ENCODE results near the gene KLK13.

Gene KLK13

DNA sequence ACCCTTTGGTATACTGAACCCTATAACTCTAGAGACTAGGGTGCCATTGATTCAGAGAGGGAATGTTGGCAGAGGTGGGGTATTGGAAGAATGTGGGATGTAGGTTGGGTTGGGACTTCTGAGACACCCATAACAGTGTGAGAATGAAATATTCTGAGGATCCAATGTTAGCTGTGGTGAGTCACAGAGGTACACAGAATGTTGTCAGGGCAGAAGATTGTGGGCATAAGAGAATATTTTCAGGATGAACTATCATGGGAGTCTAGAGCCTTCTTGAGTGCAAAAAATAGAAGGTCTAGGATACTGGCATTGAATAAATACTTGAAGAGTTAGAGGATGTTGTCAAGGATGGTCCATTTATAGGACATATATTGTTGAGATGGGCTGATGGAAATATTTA is 9.0 kb downstream of the KLK13 start:
- H3K4me3 ChIP-seq (ENCODE audit: control insufficient read depth, low read depth, low read length): no peak overlapping the region
- DNase-seq (ENCODE audit: low read depth): no peak
- TF ChIP-seq, protein P1, sequence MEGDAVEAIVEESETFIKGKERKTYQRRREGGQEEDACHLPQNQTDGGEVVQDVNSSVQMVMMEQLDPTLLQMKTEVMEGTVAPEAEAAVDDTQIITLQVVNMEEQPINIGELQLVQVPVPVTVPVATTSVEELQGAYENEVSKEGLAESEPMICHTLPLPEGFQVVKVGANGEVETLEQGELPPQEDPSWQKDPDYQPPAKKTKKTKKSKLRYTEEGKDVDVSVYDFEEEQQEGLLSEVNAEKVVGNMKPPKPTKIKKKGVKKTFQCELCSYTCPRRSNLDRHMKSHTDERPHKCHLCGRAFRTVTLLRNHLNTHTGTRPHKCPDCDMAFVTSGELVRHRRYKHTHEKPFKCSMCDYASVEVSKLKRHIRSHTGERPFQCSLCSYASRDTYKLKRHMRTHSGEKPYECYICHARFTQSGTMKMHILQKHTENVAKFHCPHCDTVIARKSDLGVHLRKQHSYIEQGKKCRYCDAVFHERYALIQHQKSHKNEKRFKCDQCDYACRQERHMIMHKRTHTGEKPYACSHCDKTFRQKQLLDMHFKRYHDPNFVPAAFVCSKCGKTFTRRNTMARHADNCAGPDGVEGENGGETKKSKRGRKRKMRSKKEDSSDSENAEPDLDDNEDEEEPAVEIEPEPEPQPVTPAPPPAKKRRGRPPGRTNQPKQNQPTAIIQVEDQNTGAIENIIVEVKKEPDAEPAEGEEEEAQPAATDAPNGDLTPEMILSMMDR (IDR thresholded peaks at IDR 0.05; ENCODE audit: control insufficient read depth, insufficient read depth, low read depth, low read length, missing control alignments): no peak

DNA sequence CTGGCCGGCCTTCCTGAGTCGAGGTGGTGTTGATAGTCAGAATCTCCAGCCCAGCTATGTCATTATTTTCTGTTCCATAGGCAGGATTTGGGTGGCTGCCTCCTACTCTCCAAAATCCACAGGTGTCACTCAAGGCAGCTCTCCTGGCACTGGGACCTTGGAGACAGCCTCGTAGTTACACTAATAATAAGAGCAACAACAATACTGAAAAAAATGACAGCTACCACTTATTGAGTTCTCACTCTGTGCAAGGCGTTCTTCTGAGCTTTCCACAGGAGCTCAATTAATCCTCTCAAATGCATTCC is 17.9 kb downstream of the KLK13 start:
- H3K4me3 ChIP-seq (ENCODE audit: control insufficient read depth, low read depth, low read length): no peak overlapping the region
- TF ChIP-seq, protein P1 (IDR thresholded peaks at IDR 0.05; ENCODE audit: control insufficient read depth, insufficient read depth, low read depth, low read length, missing control alignments): no peak
- no peak for DNase-seq (ENCODE audit: low read depth)

DNA sequence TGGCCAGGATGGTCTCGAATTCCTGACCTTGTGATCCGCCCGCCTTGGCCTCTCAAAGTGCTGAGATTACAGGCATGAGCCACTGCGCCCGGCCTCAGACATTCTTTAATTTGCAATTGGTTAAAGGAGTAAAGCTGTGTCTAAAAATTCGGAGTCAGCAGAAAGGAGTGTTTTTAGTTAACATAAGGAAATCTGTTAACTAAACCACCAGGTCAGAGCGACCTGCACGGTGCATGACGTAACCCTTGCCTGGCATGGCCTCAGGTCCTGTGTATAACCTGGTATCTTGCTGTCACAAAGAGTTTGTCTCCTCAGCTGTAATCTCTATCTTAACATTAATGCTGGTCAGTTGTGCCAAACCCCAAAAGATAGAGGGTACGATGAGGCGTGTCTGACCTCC is 20.6 kb downstream of the KLK13 start:
- DNase-seq (ENCODE audit: low read depth): no peak
- no peak overlapping the region for H3K4me3 ChIP-seq (ENCODE audit: control insufficient read depth, low read depth, low read length)
- TF ChIP-seq, protein P1 (IDR thresholded peaks at IDR 0.05; ENCODE audit: control insufficient read depth, insufficient read depth, low read depth, low read length, missing control alignments): no peak

DNA sequence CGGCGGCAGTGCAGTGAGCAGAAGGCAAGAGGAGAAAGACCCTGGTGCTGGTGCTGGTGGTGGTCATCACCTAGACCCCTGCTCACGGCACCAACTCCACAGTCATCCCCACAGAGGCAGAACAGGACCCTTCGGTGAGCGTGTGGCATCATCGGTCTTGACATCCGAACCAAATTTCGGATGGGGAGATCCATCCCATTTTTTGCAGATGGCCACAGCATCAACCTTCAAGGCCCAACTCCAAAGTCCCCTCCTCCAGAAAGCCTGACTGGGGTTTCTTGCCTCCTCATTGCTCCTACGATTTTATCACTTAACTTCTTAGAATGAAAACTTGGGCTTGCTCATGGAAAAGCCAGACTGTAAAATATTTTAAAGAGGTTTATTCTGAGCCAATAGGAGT is 21.4 kb downstream of the KLK13 start:
- H3K4me3 ChIP-seq (ENCODE audit: control insufficient read depth, low read depth, low read length): no peak overlapping the region
- TF ChIP-seq, protein P1 (IDR thresholded peaks at IDR 0.05; ENCODE audit: control insufficient read depth, insufficient read depth, low read depth, low read length, missing control alignments): no peak
- no peak for DNase-seq (ENCODE audit: low read depth)

DNA sequence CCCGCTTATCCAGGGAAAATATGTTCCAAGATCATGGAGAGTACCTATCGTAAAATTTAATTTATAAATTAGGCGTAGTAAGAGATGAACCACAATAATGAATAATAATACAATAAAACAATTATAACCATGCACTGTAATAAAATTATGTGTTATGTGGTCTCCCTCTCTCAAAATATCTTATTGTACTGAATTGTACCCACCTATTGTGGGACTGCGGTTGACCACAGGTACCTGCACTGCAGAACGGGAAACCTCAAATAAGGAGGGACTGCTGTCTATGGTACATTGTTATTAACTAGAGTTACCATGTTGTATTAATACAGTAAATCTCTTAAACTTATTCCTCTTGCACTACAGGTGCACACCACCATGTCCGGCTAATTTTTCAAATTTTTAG is 24.7 kb downstream of the KLK13 start:
- DNase-seq (ENCODE audit: low read depth): no peak
- TF ChIP-seq, protein P1 (IDR thresholded peaks at IDR 0.05; ENCODE audit: control insufficient read depth, insufficient read depth, low read depth, low read length, missing control alignments): no peak
- no peak overlapping the region for H3K4me3 ChIP-seq (ENCODE audit: control insufficient read depth, low read depth, low read length)

DNA sequence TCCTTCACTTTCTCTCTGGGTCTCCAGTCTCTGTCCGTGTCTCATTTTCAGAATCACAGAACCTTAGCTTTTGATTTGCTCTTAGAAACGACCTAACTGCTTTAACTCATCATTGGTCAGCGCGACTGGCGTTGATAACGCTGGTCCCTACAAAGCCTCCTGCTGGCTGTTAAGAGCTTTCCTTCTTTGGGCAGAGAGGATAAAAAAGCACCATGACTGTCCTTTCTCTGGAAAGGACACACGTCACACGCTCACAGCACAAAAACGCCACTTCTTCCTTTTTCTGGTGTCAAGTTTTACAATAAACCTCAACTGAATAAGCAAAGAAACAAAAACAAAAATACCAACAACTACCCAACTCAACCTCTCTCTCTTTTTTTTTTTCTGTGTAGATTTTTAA is 28.4 kb downstream of the KLK13 start:
- no peak for DNase-seq (ENCODE audit: low read depth)
- TF ChIP-seq, protein P1 (IDR thresholded peaks at IDR 0.05; ENCODE audit: control insufficient read depth, insufficient read depth, low read depth, low read length, missing control alignments): no peak
- H3K4me3 ChIP-seq (ENCODE audit: control insufficient read depth, low read depth, low read length): no peak overlapping the region

DNA sequence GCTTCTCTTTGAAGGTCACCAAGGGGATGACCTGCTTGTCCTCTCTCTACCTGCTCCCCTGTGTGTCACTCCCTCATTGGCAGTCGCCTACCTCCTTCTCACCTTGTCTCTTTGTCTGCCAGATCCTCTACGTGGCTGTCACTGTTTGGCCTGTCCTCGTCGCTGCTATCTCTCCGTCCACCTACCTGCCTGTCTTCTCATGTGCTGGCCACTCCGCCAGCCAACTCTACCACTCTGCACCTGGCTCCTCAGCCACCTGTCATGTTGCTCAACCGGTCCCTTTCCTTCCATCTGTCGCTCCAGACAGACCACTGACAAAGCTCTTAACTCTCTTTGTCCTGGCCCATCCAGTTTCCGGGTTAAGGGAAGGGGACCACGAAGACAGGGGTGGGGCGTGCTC is 30.2 kb downstream of the KLK13 start, which contains the start of gene KLK12:
TSS of gene KLK12 (minus strand) at position 299 of the 400 bp plus-strand sequence. CDS start 381 bp downstream, outside the sequence.
- TF ChIP-seq, protein P1 (IDR thresholded peaks at IDR 0.05; ENCODE audit: control insufficient read depth, insufficient read depth, low read depth, low read length, missing control alignments): no peak
- no peak for DNase-seq (ENCODE audit: low read depth)
- H3K4me3 ChIP-seq (ENCODE audit: control insufficient read depth, low read depth, low read length): no peak within 1 kb of the TSS
